CD4-positive, alpha-beta T cell treated with Interleukin-15 for 1 hour (primary cell): Measurements from ENCODE around the gene PIAS4.

Experiments
- DNase-seq: peaks from one replicate; pipeline ENCODE4 v3.0.0-alpha.2; 2020

Gene PIAS4

GRCh38 chr19:4023600-4024398, 16.3 kb downstream of the PIAS4 start:
- DNase-seq: no peak

- DNase-seq: no peak
These were observed 17.8 kb downstream of the PIAS4 start for GRCh38 chr19:4025317-4025716.

DNA sequence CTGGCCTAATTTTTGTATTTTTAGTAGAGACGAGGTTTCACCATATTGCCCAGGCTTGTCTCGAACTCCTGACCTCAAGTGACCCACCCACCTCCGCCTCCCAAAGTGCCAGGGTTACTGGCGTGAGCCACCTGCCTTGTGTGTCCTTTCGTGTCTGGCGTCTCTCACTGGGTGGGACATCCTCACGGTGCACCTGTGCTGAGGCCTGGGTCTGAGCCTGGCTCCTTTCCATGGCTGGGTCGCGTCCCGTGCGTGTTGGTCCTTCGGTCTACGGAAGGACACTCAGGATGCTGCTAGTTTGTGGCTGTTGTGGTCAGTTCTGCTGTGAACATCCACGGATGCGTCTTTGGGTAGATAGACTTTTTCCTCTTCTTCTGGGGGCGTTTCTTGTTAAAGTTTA, 19.6 kb downstream of the PIAS4 start:
- no peak for DNase-seq

GRCh38 chr19:4028334-4029246, 21.1 kb downstream of the PIAS4 start:
- no peak for DNase-seq

DNA sequence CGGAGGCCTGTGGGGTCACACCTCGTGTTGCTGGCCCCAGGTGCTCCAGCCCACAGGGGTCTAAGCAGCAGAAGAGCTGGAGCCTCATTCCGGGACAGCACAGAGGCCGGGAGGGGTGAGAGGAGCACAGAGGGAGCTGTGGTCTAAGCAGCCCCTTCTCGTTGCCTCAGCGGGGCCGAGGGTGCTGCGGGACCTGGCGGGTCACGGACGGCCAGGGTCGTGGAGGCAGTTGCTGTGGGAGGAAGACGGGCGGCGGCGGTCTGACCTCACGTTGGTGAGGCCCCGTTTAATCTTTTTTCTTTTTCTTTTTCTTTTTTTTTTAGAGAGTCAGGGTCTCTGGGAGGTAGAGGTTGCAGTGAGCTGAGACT, 21.7 kb downstream of the PIAS4 start:
- DNase-seq: no peak

GRCh38 chr19:4030552-4030951, 23.0 kb downstream of the PIAS4 start:
- DNase-seq: no peak

DNA sequence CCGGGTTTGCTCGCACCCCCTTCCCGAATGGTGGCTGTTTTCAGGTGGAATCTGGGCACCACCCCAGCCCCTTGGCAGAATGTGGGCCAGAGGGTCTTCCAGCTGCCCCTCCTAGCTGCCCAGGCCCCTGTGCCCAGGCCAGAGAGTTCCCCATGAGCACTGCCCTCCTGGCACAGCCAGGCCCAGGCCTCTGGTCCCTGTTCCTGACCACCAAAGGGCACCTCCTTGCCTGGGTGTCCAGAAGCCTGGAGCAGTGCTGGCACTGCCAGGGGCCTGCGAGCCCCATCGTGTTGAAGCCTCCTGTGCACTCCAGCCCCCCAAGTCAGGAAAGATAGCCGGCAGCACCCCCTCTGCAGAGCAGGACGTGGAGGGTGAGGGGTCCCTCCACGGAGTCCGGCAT, 23.4 kb downstream of the PIAS4 start:
- DNase-seq: no peak

DNA sequence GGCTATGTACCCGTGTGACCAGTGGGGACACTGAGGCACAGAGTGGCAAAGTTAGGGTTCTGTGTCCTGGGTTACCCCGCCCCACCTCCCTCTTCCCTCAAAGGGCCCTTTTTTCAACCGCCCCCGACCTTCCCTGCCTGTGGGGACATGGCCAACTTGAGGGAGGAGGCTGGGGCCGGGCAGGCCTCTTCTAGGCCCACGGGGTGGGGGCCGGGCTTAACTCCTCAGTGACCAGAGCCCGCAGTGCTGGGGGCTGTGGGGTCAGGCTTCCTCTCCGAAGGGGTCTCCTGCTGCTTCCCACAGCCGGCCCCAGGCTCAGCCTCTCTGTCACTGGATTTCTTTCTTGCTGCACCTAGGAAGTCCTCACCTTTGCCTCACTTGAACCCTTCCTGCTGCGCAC, 23.9 kb downstream of the PIAS4 start:
- DNase-seq: no peak

- no peak for DNase-seq
These were observed 24.9 kb downstream of the PIAS4 start for GRCh38 chr19:4032436-4032835.

- no peak for DNase-seq
These were observed 25.8 kb downstream of the PIAS4 start for GRCh38 chr19:4033028-4033956.

DNA sequence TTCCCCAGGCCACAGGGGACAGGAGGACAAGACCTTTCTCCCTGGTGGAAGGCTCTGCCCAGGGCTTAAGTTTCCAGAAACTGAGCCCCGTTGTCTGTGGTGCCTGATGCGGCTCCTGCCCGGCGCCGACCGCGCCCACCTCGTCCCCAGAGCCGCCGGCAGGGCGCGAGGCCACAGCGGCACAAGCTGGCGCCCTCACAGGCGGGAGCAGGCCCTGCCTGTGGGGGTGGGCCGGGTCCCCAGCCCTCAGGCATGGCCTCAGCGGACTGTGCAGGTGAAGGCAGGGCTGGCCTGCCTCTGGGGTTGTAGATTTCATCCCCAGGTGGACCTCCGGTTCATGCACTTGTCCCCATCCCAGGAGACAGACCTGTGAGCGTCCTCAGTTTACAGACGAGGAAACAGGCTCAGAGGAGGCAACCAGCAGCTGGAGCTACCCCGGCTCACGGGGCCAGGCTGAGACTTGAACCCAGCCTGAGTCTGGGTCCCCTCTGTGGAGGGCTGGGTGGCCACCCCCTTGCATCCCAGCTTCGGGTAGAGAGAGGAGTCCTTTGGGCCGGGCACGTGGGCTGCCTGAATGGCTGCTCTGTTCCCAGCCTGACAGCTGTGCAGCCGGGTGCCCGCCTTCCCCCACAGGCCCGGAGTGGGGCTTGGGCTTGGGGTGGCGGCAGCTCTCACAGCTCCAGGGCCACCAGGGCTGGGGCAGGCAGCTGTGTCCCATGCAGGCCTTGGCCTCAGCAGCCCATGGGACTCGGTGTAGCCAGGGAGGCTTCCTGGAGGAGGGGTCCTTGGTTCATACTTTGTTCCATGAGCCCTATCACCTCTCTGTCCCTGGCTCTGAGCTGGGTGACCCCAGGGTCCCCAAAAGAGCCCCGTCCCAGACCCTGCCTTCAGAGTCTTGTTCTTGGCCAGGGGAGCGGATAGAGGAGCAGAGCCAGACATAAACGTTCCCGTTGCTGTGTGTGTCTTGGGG, 26.8 kb downstream of the PIAS4 start:
- DNase-seq: no peak

DNA sequence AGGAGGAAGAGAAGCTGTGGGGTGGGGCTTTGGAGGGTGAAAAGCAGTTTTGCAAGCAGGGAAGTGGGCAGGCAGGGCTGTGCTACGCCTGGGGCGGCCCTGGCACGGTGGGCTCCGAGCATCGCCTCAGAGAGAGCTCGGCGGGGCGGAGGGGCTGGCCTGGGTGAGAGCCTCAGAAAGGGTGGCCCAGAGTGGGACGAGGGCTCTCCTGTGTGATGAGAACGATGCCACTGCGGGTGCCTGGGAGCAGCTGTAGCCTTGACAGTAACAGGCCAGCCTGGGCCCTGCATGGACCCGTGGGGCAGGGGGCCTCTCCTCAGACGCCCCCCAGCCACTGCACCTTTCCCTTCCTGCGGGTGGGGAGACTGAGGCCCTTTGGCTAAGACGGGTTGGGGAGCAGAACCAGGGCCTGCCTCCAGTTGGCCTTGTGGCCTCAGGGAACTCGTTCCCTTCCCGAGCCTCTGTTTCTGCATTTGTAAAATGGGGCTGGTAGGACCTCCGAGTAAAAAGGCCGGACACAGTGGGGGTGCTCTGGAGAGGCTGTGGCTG, 27.6 kb downstream of the PIAS4 start:
- DNase-seq: no peak

DNA sequence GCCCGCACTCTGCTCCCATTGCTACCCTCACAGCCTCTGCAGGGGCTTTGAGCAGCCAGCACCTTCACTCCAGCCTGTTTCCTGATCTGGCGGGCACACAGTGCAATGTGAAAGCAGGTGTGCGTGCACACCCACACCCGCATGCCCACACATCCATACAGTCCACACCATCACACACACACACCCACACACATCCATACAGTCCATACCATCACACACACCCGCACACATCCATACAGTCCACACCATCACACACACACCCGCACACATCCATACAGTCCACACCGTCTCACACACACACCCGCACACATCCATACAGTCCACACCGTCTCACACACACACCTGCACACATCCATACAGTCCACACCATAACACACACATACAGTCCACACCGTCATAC, 28.0 kb downstream of the PIAS4 start:
- no peak for DNase-seq

GRCh38 chr19:4036576-4037300, 29.2 kb downstream of the PIAS4 start:
- no peak for DNase-seq

GRCh38 chr19:4037301-4037949, 29.9 kb downstream of the PIAS4 start:
- no peak for DNase-seq

GRCh38 chr19:4038057-4038456, 30.5 kb downstream of the PIAS4 start:
- DNase-seq: no peak

DNA sequence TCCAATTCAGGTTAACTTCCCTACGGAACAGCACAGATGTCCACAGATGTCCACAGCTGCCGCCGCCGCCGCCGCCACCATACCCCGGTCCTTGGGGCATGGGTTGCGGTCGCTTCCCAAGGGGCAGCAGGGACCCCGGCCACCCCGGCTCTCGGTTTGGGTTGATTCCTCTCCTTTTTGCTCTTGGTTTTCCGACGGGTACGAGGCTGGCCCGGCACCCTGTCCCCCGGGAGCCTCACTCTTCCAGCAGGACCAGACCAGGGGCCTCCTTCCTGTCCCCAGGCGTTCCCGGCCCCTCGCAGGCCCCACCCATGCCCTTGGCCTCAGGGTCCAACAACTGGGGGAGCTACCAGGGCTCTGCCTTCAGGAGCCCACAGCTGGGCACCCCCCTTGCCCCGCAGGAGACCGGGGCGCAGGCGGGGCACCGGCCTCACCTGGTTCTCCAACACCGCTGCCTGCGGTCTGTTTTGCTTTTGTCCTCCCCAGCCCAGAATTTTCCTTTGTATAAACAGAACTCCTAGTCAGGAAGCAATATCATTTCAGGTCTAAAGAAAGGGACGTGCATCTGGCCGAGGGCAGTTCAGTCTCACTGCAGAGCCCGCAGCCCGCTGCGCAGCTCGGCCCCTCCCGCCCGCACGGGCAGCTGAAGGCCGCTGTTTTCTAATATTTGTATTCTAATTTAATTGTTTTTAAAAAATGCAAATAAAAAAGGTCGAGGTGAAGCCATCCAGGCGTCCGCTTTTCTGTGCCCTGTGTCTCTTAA, 31.3 kb downstream of the PIAS4 start:
- no peak for DNase-seq

DNA sequence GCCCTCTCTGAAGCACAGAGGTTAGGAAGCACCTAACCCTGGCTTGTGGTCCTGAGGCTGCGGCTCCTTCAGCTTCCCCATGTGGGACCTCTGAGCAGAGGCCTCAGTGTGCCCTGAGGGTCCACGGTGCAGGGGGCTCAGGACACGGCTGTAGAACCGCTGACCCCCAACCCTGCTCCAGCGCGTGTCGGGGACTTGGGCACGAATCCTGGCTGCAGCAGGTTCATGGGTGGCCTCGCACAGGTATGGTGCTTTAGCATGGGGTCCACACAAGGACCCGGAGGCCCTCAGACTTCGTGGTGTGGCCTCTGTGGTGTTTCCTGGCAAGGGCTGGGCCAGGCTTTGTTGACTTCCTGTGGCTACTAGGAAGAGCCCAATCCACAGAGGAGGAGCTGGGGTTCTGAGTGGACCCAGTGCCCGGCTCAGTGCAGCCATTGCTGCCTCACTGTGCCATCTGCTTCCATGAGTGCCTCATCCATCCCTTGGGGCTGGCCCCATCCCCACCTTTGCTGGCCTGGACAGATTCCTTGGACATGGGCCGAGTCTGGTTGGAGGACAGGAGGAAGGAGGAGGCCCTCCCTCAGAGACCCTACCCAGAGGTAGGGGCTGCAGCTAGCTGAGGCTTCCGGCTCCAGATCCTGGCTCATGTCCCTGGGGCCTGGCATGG, 34.7 kb downstream of the PIAS4 start:
- DNase-seq: no peak

GRCh38 chr19:4042731-4043082, 35.2 kb downstream of the PIAS4 start:
- no peak for DNase-seq
